NCI-H2107 treated with DMSO at 0.1 percent for 48 hours (cell line): ENCODE results near the gene PPP6R1.
A peak's percentile ranks its signal among the peaks of the same experiment; 100 is the strongest.

Experiments used
- DNase-seq: peaks from one replicate; lab custom pipeline; 2025; ENCODE audit not compliant: unreplicated experiment; lab: John Stamatoyannopoulos, UW

The PPP6R1 gene

DNA sequence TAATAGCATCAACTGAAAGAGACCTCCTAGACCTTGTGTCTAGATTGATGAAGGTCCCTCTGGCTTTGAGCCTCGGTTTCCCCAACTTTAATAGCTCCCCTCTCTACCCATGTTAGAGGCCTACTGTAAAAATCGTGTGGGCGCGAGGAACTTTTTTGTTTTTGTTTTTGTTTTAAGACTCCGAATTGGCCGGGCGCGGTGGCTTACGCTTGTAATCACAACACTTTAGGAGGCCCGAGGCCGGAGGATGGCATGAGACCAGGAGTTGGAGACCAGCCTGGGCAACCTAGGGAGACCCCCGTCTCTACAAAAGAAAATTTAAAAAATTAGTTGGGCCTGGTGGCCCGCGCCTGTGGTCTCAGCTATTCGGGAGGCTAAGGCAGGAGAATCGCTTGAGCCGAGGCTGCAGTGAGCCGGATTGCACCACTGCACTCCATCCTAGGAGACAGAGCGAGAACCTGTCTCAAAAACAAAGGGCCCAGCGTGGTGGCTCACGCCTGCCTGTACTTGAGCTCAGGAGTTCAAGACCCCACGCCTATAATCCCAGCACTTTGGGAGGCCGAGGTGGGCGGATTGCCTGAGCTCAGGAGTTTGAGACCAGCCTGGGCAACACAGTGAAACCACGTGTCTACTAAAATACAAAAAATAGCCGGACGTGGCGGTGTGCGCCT lies 858 bp upstream of the PPP6R1 start:
- no peak for DNase-seq

DNA sequence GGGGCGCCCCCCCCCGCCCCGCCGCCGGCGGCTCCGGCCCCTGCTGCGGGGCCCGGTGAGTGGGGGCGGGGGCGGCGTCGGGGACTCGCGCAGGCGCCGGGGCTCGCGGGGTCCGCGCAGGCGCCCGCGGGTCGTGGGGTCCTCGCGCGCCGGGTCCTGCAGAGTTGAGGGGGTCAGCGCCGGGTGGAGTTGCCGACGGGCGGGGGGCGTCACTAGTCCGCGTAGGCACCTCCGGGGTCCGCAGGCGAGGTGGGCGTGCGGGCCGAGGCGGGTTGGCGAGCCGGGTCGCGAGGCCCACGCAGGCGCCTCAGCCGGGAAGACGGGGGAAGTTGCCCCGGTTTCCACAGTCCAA lies 365 bp downstream of the PPP6R1 start:
- no peak for DNase-seq

DNA sequence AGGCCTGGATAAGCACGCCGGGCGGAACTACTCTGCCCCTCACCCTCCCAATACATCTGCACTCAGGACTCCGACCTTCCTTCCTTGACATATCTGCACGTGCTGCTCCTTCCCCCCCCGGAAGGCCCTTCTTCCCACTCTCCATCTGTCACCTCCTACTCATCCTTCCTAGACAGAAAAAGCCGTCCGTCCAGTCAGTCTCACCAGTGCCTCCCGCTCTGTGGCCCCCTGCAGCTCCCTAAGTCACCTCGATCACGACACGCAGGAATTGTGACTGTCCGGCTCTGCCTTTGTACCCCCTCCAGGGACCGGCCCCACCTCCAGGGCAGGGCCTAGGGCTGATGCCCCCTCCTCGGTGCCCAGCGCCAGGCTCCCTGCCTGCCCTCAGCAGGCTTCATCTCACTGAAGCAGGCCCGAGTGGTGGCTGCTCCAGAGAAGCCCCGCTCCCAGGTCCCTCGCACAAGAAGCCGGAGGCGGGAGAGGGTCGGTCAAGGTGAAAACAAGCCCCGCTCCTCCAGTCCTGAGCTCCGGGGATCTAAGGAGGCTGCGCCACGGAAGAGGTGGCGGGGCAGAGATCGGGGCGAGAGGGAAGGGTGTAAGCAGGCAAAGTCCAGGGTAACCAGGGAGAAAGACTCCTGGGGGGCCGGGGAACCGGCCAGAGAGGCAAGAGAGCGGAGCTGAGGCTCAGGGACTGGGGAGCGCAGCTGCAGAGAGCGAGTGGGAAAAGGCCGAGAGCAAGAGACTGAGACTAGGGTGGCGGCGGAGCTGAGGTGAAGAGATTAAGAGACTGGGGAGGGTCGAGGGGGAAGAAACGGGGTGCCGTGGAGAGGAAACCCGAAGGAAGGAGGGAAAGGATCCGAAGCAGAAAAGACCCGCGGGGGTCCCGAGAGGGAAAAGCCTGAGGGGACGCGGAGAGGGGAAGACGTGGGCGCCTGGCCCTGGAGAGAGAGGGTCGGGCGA lies 1.1 kb downstream of the PPP6R1 start:
- DNase-seq, result no peak

DNA sequence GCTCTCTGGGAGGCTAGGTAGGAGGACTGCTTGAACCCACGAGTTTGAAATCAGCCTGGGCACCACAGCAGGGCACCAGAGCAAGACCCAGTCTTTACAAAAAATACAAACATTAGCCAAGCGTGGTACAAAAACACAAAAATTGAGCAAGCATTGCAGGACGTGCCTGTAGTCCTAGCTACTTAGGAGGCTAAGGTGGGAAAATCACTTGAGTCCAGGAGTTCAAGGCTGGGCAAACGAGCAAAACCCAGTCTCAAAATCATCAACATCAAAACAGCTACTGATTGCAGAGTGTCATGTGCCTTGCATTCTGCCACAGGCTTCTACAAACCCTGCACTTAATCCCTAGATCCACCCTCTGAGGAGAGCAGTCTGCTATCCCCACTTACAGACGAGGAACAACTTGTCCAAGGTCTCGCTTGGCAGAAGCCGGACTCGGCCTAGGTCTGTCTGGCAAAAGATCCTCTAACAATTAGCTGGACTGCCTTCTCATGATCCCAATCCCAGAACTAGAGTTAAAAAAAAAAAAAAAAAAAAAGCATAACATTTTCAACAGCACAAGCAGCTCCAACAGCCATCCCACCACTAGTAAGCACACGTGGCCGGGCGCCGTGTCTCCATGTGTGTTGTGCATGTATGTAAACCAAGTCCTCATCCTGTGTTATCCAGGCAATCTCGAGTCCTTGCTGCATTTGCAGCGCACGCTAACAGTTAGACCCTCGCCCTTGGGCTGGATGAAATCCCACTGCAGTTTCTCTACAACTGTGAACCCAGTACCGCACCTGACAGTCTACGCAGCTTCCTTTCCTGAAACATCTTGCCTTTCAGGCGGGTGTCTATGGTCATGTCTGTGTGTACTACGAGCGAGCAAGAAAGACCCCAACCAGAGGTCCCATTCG lies 2.0 kb downstream of the PPP6R1 start:
- DNase-seq, result no peak

DNA sequence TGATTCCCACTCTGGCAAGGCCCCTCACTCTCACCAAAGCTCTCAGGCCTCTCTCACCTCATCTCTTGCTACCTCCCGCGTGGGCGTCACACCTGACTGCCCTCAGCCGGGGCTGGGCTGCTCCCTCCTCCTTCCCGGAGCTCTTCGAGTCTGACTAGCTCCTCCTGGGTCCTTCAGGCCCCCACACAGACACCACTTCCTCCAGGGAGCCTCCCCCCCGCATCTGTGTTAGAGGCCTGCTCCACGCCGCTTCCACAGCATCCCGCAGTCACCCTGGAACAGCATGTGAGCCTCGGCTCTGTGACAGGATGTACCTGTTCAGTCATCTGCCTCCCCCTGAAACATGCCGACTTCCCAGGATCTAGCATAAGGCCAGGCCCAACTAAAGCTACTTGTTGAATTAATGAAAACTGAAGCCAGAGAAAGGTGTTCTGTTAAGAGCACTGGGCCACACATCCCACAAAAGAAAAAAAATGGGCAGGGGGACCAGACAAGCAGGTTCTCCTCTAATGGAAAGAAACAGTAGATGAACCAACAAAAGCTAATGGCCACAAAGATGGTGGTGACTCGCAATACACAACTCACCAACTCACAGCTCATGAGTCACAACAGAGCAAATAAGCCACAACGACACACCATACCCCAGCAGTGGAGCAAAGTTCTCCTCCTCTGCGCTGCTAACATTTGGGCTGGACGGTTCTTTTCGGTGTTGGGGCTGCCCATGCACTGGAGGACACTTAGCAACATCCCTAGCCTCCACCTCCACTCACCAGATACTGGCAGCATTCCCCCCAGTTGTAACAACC lies 3.0 kb downstream of the PPP6R1 start:
- no peak for DNase-seq

DNA sequence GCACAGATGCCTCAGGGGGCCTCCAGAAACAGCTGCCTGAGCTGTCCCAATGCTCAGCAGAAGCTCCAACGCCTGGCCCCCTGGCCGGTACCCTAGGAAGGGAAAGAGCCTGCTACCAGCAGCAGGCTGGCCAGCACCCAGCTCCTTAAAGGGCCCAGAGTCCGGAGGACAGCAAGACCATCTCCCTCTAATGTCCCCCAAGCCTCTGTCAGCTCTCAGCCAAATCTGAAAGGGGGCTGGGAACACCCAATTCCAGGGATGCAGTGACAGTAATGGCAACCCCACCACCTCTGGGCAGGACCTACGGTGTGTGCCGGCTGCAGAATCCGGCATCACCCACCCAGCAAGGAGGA lies 4.2 kb downstream of the PPP6R1 start:
- no peak for DNase-seq

DNA sequence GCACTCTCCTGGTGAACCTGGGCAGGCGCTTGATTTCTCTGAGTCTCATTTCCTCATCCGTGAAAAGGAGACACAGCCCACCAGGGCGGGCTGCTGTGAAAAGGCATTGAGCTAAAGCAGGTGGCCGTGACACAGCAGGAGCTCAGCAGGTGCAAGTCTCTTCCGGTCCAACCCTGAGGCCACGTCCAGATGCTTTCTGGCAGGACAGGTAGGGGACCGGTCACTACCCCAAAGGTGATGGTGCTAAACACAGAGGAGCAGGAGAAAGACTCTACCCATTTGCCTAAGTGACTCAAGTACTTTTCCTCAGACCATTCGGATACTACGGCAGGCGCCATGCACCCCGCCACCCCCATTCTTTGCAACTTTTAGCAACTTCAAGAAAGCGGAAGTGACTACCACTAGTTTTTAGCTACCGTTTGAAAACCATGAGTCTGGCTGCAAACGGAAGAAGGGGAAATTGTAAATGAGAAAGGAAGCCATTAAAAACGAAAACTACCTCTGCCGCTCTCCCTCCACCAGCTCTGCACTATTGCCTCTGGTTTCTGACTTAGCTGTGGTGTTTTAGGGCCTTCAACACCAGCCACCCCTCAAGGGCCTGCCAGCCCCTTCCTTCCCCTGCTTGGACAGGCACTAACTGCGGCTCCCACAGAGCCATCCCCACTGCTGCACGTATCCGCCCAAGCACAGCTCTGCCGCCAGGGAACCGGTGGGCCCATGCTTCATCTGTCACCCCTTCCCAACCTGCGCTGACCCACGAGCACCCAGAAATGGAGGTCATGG lies 4.8 kb downstream of the PPP6R1 start:
- peak; percentile 53 for DNase-seq

DNA sequence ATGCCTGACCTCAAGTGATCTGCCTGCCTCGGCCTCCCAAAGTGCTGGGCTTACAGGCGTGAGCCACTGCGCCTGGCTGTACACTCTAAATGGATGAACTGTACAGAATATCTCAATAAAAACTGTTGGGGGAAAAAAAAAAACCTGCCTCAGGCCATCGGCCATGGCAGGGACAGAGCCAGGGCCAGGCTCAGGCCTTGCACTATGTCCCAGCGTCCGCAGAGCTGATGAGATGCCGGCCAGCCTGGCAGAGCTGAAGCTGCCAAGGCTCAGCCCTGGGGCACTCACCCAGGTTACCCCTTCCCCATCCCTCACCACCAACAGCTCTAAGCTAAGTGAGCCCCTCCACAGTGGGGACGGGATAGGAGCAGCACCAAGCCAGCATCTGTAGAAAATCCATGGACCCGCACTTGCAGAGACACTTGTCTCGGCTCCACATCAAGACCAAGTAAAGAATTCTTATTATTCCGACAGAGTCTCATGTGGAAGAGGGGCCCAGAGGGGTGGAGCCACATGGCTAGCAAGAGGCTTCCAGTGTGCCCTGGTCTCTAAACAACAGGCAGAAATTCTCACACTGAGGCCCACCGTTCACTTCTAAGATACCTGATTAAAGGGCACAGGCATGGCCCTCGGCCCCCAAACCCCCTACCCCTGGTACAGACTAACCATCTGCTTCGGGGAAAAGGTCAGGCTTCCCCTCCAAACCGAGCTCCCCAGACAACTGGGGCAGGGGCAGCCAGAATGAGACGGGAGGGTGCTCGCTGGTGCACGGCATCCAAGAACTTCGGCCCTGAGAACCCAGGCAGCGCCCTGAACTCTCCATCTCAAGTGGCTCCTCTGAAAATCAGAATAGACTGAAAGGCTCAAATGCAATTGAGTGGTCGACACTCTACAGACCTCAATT lies 5.8 kb downstream of the PPP6R1 start:
- no peak for DNase-seq

DNA sequence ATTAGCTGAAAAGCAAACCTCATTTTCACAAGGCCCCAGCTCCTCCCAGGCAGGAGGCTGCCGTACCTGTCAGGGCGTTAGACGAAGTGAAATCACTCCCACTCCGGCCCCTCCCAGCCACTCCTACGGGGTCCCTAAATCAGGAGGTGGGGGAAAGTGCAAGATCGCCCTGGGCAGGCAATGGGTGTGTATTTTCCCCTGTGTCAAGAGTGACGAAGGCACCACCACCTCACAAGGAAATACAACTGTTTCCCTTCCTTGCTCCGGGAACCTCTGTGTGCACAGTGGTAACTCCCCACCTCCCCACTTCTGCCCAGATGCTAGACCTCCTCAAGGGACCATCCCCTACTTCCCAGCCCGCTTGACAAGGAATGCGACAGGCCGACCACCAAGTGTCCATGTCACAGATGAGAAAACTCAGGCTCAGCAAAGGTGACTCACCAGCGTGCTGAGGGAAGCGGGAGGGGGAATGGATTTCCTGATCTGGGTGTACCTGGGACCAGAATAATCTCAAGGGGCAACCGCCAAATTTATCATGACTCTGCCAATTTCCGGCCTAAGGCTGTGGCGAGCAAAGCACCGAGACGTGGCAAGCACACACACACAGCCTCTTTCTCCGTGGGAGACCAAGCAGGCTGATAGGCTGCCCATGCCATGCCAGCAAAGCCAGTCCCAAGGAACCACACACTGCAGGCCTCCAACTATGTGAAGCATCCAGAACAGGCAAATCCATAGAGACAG lies 7.3 kb downstream of the PPP6R1 start:
- no peak for DNase-seq

DNA sequence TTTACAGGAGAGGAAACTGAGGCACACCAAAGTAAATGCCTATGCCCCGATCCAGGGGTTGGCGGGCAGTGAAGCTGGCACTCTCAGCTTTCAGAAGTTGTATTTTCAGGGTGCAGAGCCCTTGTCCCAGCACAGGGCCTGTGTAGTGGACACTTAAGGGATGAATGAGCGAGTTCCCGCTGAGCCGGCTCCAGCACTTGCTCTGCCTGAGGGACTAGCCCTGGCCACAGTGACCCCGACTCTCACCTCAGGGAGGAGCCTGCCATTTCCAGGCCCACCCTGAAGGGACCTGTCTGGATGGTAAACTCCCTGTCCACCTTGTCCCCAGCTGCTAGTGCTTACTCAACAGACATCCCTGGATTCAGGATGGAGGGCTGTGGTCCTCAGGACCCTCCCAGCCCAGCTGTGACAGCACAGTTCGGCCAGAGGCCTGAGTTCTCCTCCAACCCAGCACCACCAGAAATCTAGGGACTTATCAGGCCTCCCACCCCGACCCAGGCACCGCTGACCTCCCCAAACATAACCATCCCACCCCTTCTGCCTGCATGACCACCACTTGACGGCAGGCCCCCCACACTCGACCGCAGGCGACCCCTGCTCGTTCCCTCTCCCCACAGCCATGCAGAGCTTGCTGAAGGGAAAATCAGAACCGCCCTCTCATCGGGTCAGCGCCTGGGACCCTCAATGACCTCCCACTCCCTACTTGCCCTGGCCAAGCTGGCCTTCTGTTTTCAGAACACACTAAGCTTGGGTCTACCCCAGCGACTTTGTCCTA lies 8.4 kb downstream of the PPP6R1 start:
- no peak for DNase-seq

DNA sequence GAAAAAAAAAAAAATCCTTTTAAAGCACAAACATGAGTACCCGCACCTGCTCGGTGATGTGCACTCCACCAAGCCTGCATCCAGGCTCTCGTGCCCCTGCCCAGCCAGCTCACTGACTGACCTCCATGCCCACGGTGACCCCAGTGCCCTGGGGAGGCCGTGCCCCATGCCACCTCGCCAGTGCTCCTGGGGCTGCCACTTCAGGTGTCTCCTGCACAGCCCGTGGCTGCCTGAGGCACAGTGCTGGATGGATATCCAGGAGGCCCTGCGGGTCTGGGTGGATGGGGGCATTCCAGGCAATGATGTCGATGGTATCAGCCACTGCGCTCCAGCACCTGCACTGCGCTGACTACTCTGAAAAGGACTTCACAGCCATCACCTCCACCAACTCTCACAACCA lies 9.0 kb downstream of the PPP6R1 start:
- no peak for DNase-seq

DNA sequence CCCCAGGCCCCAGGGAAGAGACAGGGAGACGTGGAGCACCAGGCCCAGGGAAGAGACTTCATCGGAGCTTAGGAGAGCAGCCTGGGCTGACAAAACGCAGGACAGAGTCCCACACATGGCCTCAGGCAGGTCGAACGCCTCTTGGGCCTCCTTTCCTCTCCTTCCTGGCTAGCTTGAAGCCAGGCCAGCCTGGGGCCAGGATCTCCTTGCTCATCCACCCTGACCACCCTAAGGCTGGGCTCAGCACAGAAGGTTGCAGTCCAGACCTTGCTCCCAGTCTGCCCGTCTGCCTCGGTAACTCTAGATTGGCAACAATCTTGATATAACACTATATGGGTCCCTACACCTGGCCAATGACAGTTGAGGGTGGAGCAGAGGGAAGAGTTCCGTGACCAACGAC lies 10.1 kb downstream of the PPP6R1 start:
- no peak for DNase-seq

DNA sequence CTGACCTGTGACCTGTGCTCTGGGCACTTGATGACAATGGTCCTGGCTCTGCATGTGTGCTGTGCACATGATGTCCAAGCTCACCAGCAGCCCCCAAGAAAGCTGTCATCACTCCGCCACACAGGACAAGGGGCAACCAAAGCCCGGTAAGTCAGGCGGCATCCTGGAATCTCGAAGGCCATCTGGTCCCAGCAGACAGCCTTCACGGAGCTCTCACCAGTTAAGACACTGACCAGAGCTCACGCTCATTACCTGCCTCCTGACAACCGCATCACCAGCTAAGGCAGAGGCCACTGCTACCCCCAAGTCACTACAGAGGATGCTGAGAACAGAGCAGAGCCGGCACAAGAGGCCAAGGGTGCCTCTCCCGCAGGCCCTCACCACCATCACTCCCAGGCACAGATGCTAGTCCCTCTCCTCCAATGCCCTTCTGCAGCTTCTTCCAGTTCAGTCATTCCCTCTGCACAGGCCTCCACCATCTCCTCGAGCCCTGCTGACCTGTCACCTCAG lies 10.6 kb downstream of the PPP6R1 start:
- no peak for DNase-seq

DNA sequence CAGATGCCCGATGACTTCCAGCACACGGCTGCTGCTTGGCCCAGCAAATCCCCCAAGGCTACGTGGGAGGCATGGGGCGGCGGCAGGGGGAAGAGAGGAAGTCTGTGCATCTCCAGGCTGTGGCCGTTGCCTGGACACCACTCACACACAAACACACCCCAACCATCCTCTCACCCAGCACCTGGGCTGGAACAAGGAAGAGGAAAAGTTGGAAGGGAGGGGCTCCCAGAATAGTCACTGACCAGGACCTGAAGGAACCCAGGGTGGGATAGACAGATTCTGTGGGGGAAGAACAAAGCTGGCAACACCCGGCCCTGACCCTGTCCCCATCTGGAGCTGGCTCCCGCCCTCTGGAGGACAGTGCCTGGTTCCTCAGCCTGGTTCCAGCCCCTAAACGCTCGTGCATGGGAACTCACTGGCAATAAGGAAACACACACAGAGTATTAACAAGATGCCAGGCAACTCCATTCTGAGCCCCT lies 11.2 kb downstream of the PPP6R1 start:
- DNase-seq, result no peak

DNA sequence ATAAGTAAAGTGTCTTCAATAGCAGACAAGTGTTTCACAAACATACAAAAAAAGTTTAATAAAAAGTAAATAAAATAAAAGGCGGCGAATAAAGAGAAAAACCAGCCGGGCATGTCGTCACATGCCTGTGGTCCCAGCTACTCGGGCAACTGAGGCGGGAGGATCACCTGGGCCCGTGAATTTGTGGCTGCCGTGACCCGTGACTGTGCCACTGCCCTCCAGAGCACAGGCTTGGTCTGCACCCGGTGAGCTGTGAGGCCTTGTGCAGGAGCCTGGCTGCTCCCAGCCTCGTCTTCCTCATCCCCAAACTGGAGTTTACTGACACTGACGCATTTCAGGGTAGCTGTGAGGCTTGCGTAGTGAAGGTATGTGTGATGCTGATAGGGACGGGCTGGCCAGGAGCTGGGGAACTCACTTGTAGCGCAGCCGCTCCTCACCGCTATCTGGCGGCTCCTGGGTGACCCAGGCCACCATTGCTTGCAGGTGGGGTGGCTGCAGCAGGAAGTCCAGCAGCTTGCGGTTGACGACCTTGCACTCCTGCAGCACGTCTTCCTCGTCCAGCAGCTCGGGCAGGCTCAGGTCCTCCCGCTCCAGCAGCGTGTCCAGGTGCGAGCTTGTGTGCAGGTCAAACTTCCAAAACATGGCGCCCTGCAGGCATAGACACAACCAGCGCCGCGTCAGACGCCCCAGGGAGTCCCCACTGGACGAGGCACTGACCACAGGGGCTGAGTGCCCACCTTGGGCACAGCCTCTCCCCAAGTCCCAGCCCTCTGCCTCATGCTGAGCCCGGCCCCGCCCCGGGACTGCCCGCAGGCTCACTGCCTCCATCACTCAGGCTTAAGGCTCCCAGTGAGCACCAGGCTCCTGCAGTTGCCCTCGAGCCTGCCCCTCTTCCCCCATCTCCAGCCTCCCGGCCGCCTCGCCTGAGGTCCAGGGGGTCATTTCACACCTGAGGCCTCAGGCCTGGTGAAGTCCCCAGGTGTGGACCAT lies 12.1 kb downstream of the PPP6R1 start:
- DNase-seq, result no peak
